Measurements from ENCODE around the gene RAB29. TPM values are rescaled to one million over a fixed set of nuclear protein-coding genes. Genes with fewer than 3 reads are reported as not detected.
"Not testable (repeated sequence)": the region's sequence is repeated elsewhere in the genome, so short reads cannot be mapped to it uniquely, and the experiment has no call there.

RAB29 gene
- total RNA-seq, 2 experiments from 2014 or later: 11.7 to 11.8 TPM

DNA sequence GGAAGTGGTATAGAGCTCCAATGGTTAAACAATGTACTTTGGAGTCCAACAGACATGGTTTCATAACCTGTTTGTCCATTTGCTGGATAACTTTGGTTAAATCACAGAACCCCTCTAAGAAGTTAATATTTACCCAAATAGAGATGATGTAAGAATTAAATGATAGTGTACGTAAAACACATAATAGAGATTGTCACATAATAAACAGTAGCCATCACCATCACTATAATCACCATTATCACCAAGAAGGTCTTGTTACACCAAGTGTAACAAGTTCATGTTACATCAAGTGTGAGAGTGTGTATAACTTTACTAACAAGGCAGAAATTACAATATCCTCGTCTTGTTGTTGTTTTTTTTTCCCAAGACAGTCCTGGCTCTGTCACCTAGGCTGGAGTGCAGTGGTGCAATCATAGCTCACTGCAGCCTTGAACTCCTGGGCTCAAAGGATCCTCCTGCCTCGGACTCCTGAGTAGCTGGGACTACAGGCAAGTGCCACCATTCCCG, 48.6 kb downstream of the RAB29 start:
- Mint-ChIP-seq H3K36me3 (ENCODE audit: low read depth) (peaks cover 71% of the 10 kb centered on the region), H3K4me1 (ENCODE audit: low read depth) (peaks cover 35% of the 10 kb centered on the region), H3K4me3 (no peak overlapping the region), H3K27ac (peak overlapping the region; percentile 37), H3K9me3 (no peaks in the 10 kb centered on the region), H3K27me3 (no peaks in the 10 kb centered on the region)
- no peak overlapping the region for H3K4me3 ChIP-seq (ENCODE audit: low read length)
- H3K9me3 ChIP-seq (ENCODE audit: control insufficient read depth in 1 of 2, insufficient read depth in 1 of 2, low read length in 2 of 2): no peaks in the 10 kb centered on the region
- no peaks in the 10 kb centered on the region for H3K4me1 ChIP-seq (ENCODE audit: insufficient read depth, low read length)
- ATAC-seq (ENCODE audit: poor library complexity): no peak
- TF ChIP-seq, protein P1, sequence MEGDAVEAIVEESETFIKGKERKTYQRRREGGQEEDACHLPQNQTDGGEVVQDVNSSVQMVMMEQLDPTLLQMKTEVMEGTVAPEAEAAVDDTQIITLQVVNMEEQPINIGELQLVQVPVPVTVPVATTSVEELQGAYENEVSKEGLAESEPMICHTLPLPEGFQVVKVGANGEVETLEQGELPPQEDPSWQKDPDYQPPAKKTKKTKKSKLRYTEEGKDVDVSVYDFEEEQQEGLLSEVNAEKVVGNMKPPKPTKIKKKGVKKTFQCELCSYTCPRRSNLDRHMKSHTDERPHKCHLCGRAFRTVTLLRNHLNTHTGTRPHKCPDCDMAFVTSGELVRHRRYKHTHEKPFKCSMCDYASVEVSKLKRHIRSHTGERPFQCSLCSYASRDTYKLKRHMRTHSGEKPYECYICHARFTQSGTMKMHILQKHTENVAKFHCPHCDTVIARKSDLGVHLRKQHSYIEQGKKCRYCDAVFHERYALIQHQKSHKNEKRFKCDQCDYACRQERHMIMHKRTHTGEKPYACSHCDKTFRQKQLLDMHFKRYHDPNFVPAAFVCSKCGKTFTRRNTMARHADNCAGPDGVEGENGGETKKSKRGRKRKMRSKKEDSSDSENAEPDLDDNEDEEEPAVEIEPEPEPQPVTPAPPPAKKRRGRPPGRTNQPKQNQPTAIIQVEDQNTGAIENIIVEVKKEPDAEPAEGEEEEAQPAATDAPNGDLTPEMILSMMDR (IDR thresholded peaks at IDR 0.05): no peak
- CTCF ChIA-PET: interaction anchor here (1.2 to 1.3 kb wide), 2 partner anchors 12 to 16 kb away, joined by 3 to 4 read pairs; no protein-coding TSS in a partner anchor
- H3K27me3 ChIP-seq (ENCODE audit: control insufficient read depth in 1 of 2, insufficient read depth in 2 of 2, low read length in 2 of 2): no peaks in the 10 kb centered on the region
- intact Hi-C loops (cut with DNase I, micrococcal nuclease): no loop called here
- POLR2A ChIA-PET: no interaction called here
- H3K36me3 ChIP-seq (ENCODE audit: insufficient read depth, low read length): peaks cover 27% of the 10 kb centered on the region
- no peak for DNase-seq
- H3K27ac ChIP-seq (ENCODE audit: low read depth in 1 of 2, low read length in 2 of 2): no peak overlapping the region

- TF ChIP-seq, protein P1 (IDR thresholded peaks at IDR 0.05): no peak
- Mint-ChIP-seq H3K27ac (peak overlapping the region; percentile 55), H3K27me3 (no peaks in the 10 kb centered on the region), H3K9me3 (no peaks in the 10 kb centered on the region), H3K36me3 (ENCODE audit: low read depth) (peaks cover 73% of the 10 kb centered on the region), H3K4me1 (ENCODE audit: low read depth) (peaks cover 25% of the 10 kb centered on the region), H3K4me3 (no peak overlapping the region)
- CTCF ChIA-PET: interaction anchor here (0.7 to 1.9 kb wide), 4 partner anchors 11 to 68 kb away, joined by 3 to 9 read pairs (median 3); no protein-coding TSS in a partner anchor
- intact Hi-C loops (cut with DNase I, micrococcal nuclease): no loop called here
- Histone ChIP-seq H3K4me3 (ENCODE audit: low read length) (no peak overlapping the region), H3K27ac (ENCODE audit: low read depth in 1 of 2, low read length in 2 of 2) (no peak overlapping the region), H3K4me1 (ENCODE audit: insufficient read depth, low read length) (no peaks in the 10 kb centered on the region), H3K36me3 (ENCODE audit: insufficient read depth, low read length) (peaks cover 37% of the 10 kb centered on the region), H3K27me3 (ENCODE audit: control insufficient read depth in 1 of 2, insufficient read depth in 2 of 2, low read length in 2 of 2) (no peaks in the 10 kb centered on the region), H3K9me3 (ENCODE audit: control insufficient read depth in 1 of 2, insufficient read depth in 1 of 2, low read length in 2 of 2) (no peaks in the 10 kb centered on the region)
- POLR2A ChIA-PET: interaction anchor here (0.6 kb wide), 1 partner anchor 13 kb away, joined by 4 read pairs; no protein-coding TSS in a partner anchor
- no peak for DNase-seq
- ATAC-seq (ENCODE audit: poor library complexity): no peak
Observed at GRCh38 chr1:205725514-205725913, 49.8 kb downstream of the RAB29 start.

DNA sequence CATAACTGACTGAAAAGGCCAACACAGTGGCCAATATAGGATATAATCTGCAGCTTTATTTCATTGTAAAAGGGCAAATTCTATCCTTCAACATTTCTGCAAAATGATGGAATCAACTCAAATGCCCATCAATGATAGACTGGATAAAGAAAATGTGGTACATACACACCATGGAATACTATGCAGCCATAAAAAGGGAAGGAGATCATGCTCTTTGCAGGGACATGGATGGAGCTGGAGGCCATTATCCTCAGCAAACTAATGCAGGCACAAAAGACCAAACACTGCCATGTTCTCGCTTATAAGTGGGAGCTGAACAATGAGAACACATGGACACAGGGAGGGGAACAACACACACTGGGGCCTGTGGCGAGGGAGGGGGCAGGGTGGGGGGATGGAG, 54.5 kb downstream of the RAB29 start:
- H3K27ac ChIP-seq (ENCODE audit: low read depth in 1 of 2, low read length in 2 of 2); H3K9me3 Mint-ChIP-seq; ATAC-seq (ENCODE audit: poor library complexity); H3K27me3 ChIP-seq (ENCODE audit: control insufficient read depth in 1 of 2, insufficient read depth in 2 of 2, low read length in 2 of 2); H3K27me3 Mint-ChIP-seq; H3K27ac Mint-ChIP-seq; H3K4me3 ChIP-seq (ENCODE audit: low read length); H3K4me3 Mint-ChIP-seq; intact Hi-C loops (cut with DNase I, micrococcal nuclease); H3K9me3 ChIP-seq (ENCODE audit: control insufficient read depth in 1 of 2, insufficient read depth in 1 of 2, low read length in 2 of 2); H3K4me1 ChIP-seq (ENCODE audit: insufficient read depth, low read length); DNase-seq: not testable (repeated sequence)
- Mint-ChIP-seq H3K4me1 (ENCODE audit: low read depth) (peaks cover 20% of the 10 kb centered on the region), H3K36me3 (ENCODE audit: low read depth) (peaks cover 92% of the 10 kb centered on the region)
- POLR2A ChIA-PET: interaction anchor here (0.7 to 1.0 kb wide), 2 partner anchors 66 to 477 kb away, joined by 3 read pairs; no protein-coding TSS in a partner anchor
- H3K36me3 ChIP-seq (ENCODE audit: insufficient read depth, low read length): peaks cover 66% of the 10 kb centered on the region
- CTCF ChIA-PET: interaction anchor here (0.8 kb wide), 1 partner anchor 10 kb away, joined by 3 read pairs; no protein-coding TSS in a partner anchor

GRCh38 chr1:205719762-205720161, 55.5 kb downstream of the RAB29 start:
- ChIA-PET POLR2A (no interaction called here), CTCF (no interaction called here)
- Mint-ChIP-seq H3K36me3 (ENCODE audit: low read depth) (peaks cover 92% of the 10 kb centered on the region), H3K4me1 (ENCODE audit: low read depth) (peaks cover 21% of the 10 kb centered on the region), H3K27me3 (no peaks in the 10 kb centered on the region), H3K9me3 (no peaks in the 10 kb centered on the region), H3K4me3 (no peak overlapping the region), H3K27ac (no peak overlapping the region)
- Histone ChIP-seq H3K4me3 (ENCODE audit: low read length) (no peak overlapping the region), H3K36me3 (ENCODE audit: insufficient read depth, low read length) (peaks cover 73% of the 10 kb centered on the region), H3K9me3 (ENCODE audit: control insufficient read depth in 1 of 2, insufficient read depth in 1 of 2, low read length in 2 of 2) (no peaks in the 10 kb centered on the region), H3K27me3 (ENCODE audit: control insufficient read depth in 1 of 2, insufficient read depth in 2 of 2, low read length in 2 of 2) (no peaks in the 10 kb centered on the region), H3K4me1 (ENCODE audit: insufficient read depth, low read length) (no peaks in the 10 kb centered on the region), H3K27ac (ENCODE audit: low read depth in 1 of 2, low read length in 2 of 2) (no peak overlapping the region)
- DNase-seq (no peak), ATAC-seq (ENCODE audit: poor library complexity) (no peak)
- TF ChIP-seq, protein P1 (IDR thresholded peaks at IDR 0.05): no peak
- intact Hi-C loops (cut with DNase I, micrococcal nuclease): no loop called here

Data from CD4-positive, alpha-beta T cell (primary cell).